Measurements from ENCODE around the gene B4GALT1. TPM values are rescaled to one million over a fixed set of nuclear protein-coding genes. Genes with fewer than 3 reads are reported as not detected.

Gene B4GALT1
- total and polyA plus RNA-seq, 7 donors = 20.3 to 107 (median 25.5) TPM

DNA sequence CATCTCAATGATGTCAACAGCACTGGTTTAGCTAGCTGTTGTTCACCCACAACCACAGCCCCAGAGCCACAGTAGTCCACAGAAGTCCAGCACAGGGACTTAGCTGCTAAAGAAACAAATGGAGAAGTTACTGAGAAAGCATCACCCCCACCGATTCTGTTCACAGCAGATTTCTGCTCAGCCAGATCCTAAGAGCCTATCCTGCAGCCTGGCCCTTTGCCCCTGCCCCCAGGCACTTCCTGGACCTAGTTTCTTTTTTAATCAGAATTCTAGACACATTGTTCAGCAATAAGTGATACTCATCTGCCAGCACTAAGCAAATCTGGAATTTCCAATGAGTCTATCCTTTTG is 7.4 kb downstream of the B4GALT1 start:
- H3K27ac ChIP-seq = peak overlapping the region; percentile 83 to 98 (median 92)
- no peak for DNase-seq
- no peaks in the 10 kb centered on the region for H3K36me3 ChIP-seq
- H3K9me3 ChIP-seq = no peaks in the 10 kb centered on the region
- WGBS, 2 donors = 10% methylated on average over 1 of the region's 1 CpG
- peaks cover 0 to 98% (median 81%) of the 10 kb centered on the region in 4 donors for H3K4me1 ChIP-seq
- intact Hi-C loops (cut with DNase I) = loop anchor here (10.0 kb wide), 1 partner anchor 585 kb away; the partner anchor contains the start of gene NDUFB6
- H3K4me3 ChIP-seq = no peak overlapping the region
- H3K27me3 ChIP-seq = no peaks in the 10 kb centered on the region
- TF ChIP-seq, protein P1, sequence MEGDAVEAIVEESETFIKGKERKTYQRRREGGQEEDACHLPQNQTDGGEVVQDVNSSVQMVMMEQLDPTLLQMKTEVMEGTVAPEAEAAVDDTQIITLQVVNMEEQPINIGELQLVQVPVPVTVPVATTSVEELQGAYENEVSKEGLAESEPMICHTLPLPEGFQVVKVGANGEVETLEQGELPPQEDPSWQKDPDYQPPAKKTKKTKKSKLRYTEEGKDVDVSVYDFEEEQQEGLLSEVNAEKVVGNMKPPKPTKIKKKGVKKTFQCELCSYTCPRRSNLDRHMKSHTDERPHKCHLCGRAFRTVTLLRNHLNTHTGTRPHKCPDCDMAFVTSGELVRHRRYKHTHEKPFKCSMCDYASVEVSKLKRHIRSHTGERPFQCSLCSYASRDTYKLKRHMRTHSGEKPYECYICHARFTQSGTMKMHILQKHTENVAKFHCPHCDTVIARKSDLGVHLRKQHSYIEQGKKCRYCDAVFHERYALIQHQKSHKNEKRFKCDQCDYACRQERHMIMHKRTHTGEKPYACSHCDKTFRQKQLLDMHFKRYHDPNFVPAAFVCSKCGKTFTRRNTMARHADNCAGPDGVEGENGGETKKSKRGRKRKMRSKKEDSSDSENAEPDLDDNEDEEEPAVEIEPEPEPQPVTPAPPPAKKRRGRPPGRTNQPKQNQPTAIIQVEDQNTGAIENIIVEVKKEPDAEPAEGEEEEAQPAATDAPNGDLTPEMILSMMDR (IDR thresholded peaks at IDR 0.05) = no peak
- TF ChIP-seq POLR2AphosphoS5 (IDR thresholded peaks at IDR 0.05) (peak in 1 of 4 donors; percentile 45), POLR2A (IDR thresholded peaks at IDR 0.05) (no peak)

DNA sequence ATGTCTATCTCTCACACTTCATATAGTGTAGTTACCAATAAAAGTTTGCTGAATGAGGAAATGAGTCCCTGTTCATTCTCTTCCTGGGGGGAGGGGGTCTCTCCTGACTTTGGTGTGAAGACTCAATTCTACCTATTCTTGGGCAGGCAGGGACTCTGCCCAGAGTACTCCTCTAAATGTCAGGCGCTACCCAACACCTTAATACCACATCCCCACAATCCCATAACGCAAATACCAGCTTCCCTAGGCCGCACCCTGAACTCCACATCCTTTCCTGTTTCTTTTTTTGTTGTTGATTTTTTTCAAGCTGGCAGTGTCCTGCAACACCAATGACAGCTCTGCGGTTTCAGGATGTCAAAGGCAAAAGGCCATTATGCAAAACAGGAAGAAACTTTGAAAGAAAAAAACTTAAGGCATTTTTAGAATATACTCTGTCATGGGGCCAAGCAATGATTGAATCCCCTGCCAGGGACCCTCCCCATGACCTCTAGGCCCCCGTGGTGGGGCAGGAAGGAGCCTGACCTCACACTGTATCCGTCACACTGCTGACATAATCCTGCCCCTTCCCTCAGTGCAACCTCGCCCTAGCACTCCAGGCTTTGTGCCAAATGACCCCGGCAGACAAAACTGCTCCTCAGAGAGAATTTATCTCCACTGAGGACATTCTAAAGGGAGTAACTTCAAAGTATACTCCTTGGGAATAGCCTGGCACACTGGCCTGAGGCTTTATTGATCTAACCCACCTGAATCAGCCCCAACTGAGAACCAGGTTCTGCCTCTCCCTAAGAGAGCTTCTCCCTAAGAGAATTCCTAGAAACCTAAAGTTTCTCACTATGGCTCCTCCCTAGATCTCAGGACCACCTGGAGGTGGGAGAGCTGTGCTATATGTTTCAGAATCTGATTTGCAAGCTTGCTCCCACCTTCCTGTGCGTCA is 8.0 kb downstream of the B4GALT1 start:
- intact Hi-C loops (cut with DNase I) = no loop called here
- Histone ChIP-seq H3K4me1 (peaks cover 0 to 93% (median 75%) of the 10 kb centered on the region in 4 donors), H3K4me3 (no peak overlapping the region)

DNA sequence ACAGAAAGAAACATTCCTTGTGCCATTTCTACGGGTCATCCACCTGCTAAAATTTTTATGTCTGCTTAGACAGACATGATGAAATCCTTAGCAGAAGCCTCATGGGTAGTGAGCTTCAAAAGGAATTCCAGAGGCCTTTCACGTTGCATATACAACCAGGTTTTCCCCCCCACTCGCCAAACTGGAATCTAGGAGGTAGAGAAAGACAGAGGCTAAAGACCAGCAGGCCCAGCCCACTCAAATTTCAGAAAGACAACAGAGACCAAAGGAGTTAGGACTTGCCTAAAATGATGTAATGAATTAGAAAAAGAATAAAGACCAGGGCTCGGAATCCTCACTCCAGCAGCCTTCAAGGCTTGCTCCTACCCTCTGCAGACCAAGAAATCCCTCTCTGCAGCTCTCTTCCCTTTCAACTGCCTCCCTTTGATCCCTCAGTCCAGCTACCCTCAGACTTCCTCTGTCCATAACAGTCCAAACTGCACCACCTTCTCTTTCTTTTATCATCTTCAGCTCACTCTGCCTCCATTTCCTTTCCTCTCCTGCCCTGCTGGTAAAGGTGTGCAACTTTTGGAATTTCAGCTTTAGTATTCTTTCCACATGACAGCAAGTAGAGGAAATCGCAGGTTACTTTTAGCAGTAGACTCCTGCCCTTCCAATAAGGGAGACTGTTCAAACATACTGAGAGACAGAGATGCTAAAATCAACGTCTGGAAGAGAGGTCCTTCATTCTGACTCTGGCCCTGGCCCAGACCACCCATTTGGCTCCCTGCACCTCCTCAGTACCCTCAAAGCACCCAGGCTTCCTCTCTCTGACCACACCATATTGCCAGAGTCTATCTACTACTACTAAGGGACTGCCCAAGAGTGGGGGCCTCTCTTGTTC is 8.9 kb downstream of the B4GALT1 start:
- intact Hi-C loops (cut with DNase I) = no loop called here
- WGBS, 2 donors = 58 to 61% methylated on average over 6 of the region's 6 CpGs

More for the DNA sequence above, 8.0 kb downstream of the B4GALT1 start:
- H3K27me3 ChIP-seq = no peaks in the 10 kb centered on the region
- whole genome bisulfite sequencing, 2 donors = 12 to 14% methylated on average over 9 of the region's 9 CpGs
- peak; percentile 87 for DNase-seq
- TF ChIP-seq POLR2AphosphoS5 (IDR thresholded peaks at IDR 0.05) (peak in 3 of 4 donors; percentile 13 to 48 (median 23)), POLR2A (IDR thresholded peaks at IDR 0.05) (no peak), EP300 (IDR thresholded peaks at IDR 0.05) (peak in 2 of 4 donors; percentile 17 to 42)
- TF ChIP-seq, protein P1 (IDR thresholded peaks at IDR 0.05) = no peak
- H3K36me3 ChIP-seq = no peaks in the 10 kb centered on the region
- H3K27ac ChIP-seq = peak overlapping the region; percentile 83 to 98 (median 92)
- H3K9me3 ChIP-seq = no peaks in the 10 kb centered on the region

DNA sequence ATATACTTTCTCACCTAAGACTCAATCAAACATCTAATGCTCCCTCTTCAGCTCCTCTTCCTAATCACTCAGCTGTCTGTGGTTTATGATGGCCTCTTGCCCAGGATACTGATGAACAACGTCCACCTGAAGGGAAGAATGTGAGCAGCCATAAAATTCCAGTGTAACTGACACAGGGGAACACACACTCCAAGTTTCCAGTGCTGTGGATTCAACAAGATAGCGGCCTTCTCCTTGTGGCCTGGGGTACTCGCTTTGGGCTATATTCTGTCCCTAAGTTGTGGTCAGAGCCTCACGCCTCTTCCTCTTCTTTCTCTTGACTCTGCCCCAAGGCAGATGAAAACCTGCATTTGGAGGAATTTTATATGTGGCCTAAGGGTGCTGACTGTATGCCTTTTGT is 11.7 kb downstream of the B4GALT1 start:
- peak; percentile 37 for DNase-seq
- TF ChIP-seq, protein P1 (IDR thresholded peaks at IDR 0.05) = no peak
- TF ChIP-seq POLR2AphosphoS5 (IDR thresholded peaks at IDR 0.05) = peak in 1 of 4 donors; percentile 4
- peak overlapping the region in 2 of 4 donors; percentile 3 to 98 for H3K27ac ChIP-seq
- no peaks in the 10 kb centered on the region for H3K27me3 ChIP-seq
- H3K36me3 ChIP-seq = no peaks in the 10 kb centered on the region
- no peak overlapping the region for H3K4me3 ChIP-seq
- H3K9me3 ChIP-seq = no peaks in the 10 kb centered on the region
- peaks cover 0 to 78% (median 56%) of the 10 kb centered on the region in 4 donors for H3K4me1 ChIP-seq
- intact Hi-C loops (cut with DNase I) = no loop called here
- 68 to 73% methylated on average over 4 of the region's 4 CpGs for WGBS, 2 donors

More for the DNA sequence above, 8.9 kb downstream of the B4GALT1 start:
- DNase-seq = no peak
- Histone ChIP-seq H3K27ac (peak overlapping the region; percentile 83 to 98 (median 92)), H3K4me1 (peaks cover 0 to 84% (median 66%) of the 10 kb centered on the region in 4 donors), H3K4me3 (no peak overlapping the region), H3K27me3 (no peaks in the 10 kb centered on the region), H3K9me3 (no peaks in the 10 kb centered on the region), H3K36me3 (no peaks in the 10 kb centered on the region)
- TF ChIP-seq EP300 (IDR thresholded peaks at IDR 0.05) = no peak
- TF ChIP-seq POLR2AphosphoS5 (IDR thresholded peaks at IDR 0.05) = no peak
- TF ChIP-seq, protein P1 (IDR thresholded peaks at IDR 0.05) = no peak
- no peak for TF ChIP-seq POLR2A (IDR thresholded peaks at IDR 0.05)

Data from sigmoid colon (tissue), 7 donors.